Measurements from ENCODE around the gene POLR2F.

POLR2F gene

GRCh38 chr22:37986371-37986770, 32.9 kb downstream of the POLR2F start:
- in situ Hi-C loops (cut with MboI; ENCODE audit: low sequenced_read_pairs, unreplicated experiment), result no loop called here

GRCh38 chr22:37989146-37990045, 35.9 kb downstream of the POLR2F start:
- in situ Hi-C loops (cut with MboI; ENCODE audit: low sequenced_read_pairs, unreplicated experiment), result no loop called here
- DNase-seq (ENCODE audit: low spot score), result no peak
- TF ChIP-seq CTCF (IDR thresholded peaks at IDR 0.05; ENCODE audit: borderline replicate concordance, control extremely low read depth, extremely low read depth, insufficient read depth, missing control alignments), result no peak

More at GRCh38 chr22:37986371-37986770, 32.9 kb downstream of the POLR2F start:
- TF ChIP-seq CTCF (IDR thresholded peaks at IDR 0.05; ENCODE audit: borderline replicate concordance, control extremely low read depth, extremely low read depth, insufficient read depth, missing control alignments), result no peak
- no peak for DNase-seq (ENCODE audit: low spot score)

- DNase-seq (ENCODE audit: low spot score), result no peak
- in situ Hi-C loops (cut with MboI; ENCODE audit: low sequenced_read_pairs, unreplicated experiment), result no loop called here
- TF ChIP-seq CTCF (IDR thresholded peaks at IDR 0.05; ENCODE audit: borderline replicate concordance, control extremely low read depth, extremely low read depth, insufficient read depth, missing control alignments), result no peak
These were observed 36.8 kb downstream of the POLR2F start for GRCh38 chr22:37990301-37990700.

GRCh38 chr22:37990862-37991261, 37.4 kb downstream of the POLR2F start:
- no peak for DNase-seq (ENCODE audit: low spot score)
- no peak for TF ChIP-seq CTCF (IDR thresholded peaks at IDR 0.05; ENCODE audit: borderline replicate concordance, control extremely low read depth, extremely low read depth, insufficient read depth, missing control alignments)
- in situ Hi-C loops (cut with MboI; ENCODE audit: low sequenced_read_pairs, unreplicated experiment), result no loop called here

GRCh38 chr22:37991731-37992442, 38.4 kb downstream of the POLR2F start:
- DNase-seq (ENCODE audit: low spot score), result no peak
- in situ Hi-C loops (cut with MboI; ENCODE audit: low sequenced_read_pairs, unreplicated experiment), result no loop called here
- TF ChIP-seq CTCF (IDR thresholded peaks at IDR 0.05; ENCODE audit: borderline replicate concordance, control extremely low read depth, extremely low read depth, insufficient read depth, missing control alignments), result no peak

- in situ Hi-C loops (cut with MboI; ENCODE audit: low sequenced_read_pairs, unreplicated experiment), result no loop called here
- no peak for DNase-seq (ENCODE audit: low spot score)
- no peak for TF ChIP-seq CTCF (IDR thresholded peaks at IDR 0.05; ENCODE audit: borderline replicate concordance, control extremely low read depth, extremely low read depth, insufficient read depth, missing control alignments)
These were observed 40.5 kb downstream of the POLR2F start for GRCh38 chr22:37994049-37994448.

Measured in GM13976 (cell line).